GM12874 (cell line): ENCODE results near the gene TNIK.

Experiments
- CTCF ChIP-seq: IDR thresholded peaks from 2 replicates; pipeline ENCODE4 v1.5.1; 2011; ENCODE audit warnings: low read depth, mild to moderate bottlenecking, control low read depth, low read length, moderate library complexity; ENCODE audit not compliant: insufficient read depth

TNIK gene

DNA sequence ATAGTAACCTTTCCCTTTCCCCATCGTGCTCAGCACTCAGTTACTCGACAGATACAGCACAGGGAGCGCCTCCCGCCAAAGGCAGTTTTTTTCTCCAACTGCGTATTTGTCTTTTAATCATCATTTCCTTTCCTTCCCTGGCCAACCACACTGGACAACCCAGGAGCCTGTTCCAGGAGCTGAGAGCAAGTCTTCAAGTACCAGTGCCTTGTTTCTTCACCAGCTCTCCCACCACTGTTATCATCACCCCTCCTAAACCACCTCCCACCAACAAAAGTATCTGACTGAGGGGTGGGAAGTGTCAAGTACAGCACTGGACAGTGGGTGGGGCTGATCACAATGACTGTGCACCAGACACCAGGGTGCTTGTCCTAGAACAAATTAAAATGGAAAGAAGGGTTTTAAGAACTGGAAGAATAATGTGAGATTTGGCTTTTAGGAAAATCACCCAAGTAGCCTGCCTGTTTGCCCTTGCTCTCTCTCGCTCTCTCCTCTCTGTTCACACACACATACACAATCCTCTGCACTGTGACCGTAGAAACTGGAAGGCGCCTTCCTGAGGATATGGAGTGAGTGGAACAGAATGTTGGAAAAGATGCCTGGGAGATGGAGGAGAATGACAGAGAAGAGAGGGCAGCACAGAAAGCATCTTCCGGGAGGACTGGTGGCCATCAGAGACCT lies 126.3 kb downstream of the TNIK start:
- TF ChIP-seq CTCF, result no peak

DNA sequence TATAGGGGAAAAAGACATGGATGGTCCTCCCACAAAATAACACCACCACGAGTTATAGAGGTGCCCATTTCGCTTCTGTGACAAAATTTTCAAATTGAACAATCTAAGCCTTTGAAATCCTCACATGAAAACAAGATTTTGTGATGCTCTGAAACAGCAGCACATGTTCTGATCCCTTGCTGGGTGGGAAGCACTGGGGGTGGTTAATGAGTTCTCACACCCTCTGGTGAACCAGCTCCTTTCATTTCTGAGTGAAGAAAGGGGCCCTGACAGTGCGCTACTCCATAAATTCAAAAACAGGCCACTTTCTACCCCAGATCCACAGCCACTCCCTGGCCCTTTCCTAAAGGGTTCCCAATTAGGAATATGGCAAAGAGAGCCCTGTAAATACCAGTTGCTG lies 129.3 kb downstream of the TNIK start:
- TF ChIP-seq CTCF, result no peak

GRCh38 chr3:171329746-171330145 lies 130.5 kb downstream of the TNIK start:
- TF ChIP-seq CTCF, result no peak

DNA sequence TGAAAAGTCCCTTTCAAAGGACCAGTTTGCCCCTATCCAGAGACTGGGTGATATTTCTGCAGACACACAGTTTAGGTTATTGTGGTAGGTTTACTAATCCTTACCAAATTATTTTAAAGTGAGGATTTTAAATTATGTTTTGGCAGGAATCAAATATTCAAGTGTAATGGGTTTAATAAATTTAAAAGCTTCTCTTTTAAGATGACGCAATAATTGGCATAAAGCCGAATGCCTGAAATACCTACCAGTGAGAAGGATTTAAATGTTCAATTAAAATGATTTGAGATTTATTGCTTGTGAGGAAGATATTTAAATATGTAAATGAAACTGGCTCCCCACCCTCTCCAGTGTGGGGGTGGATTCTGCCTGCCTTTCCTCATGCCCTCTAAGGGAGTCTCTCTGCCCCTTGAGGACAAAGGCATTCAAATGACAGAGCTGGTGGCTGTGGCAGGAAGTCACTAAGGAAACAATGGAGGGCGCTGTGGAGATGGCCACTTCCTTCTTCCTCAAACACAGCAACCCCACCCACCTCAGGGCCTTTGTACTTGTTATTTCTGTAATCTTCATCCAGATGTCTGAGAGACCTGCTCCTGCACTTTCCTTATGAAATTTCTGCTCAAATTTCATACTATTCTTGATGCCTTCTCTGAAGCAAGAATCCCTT lies 131.7 kb downstream of the TNIK start:
- peak; percentile 13; the same call in 1 of the 2 replicates for TF ChIP-seq CTCF

DNA sequence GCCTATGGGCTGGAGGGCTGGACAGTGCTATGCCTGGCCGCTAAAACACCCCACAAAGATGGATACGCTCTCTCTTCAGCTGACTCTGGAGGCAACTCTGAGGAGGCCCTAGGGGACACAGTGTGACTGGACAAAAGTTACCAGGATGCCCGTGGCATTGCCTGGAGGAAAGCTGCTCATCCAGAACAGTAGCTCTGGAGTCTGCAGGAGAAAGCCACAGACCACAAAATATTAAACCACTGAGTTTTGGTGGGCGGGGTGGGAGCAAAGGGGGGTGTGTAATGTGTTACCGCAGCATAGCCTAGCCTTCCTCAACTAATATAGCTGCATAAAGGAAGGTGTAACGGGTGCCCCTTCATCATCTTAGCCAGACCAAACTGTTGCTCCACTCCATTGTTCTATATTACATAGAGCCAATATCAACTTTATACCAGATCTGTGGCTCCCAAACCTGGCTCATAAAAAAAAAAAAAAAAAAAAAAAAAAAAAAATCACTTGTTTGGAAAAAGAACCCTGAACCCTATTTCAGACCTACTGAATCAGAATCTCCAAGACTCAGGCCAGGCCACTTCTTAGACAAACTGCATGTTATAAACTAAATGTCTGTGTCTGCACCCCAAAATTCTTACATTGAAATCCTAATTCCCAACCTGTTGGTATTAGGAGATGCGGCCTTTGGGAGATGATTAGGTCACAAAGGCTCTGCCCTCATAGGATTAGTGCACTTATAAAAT lies 132.6 kb downstream of the TNIK start:
- TF ChIP-seq CTCF, result no peak

- TF ChIP-seq CTCF, result no peak
Measured at GRCh38 chr3:171326717-171327440, 133.3 kb downstream of the TNIK start.
